CD4-positive, alpha-beta T cell treated with Interleukin-21 for 1 hour (primary cell): ENCODE measurements around the gene THSD8.

Source experiments
- DNase-seq: peaks from one replicate; pipeline ENCODE4 v3.0.0-alpha.2; 2020

Gene THSD8

GRCh38 chr19:12801466-12802266 is at the start of gene THSD8, which contains the start of gene PRDX2:
Gene THSD8, plus strand, starts transcription at chr19:12802069. Its CDS starts 3 bp downstream, at chr19:12802072.
Gene PRDX2, minus strand, starts transcription at chr19:12801800. Its CDS starts 539 bp downstream, at chr19:12801261.
- peak; percentile 83 for DNase-seq

GRCh38 chr19:12754465-12755196 is 47.2 kb upstream of the THSD8 start:
- DNase-seq: no peak

- DNase-seq: no peak
These were observed 45.6 kb upstream of the THSD8 start for GRCh38 chr19:12756150-12756883.

- peak; percentile 64 for DNase-seq
These were observed 44.2 kb upstream of the THSD8 start for GRCh38 chr19:12757544-12758274.

- DNase-seq: no peak
These were observed 42.2 kb upstream of the THSD8 start for GRCh38 chr19:12759686-12760085.

GRCh38 chr19:12763100-12763499 is 38.8 kb upstream of the THSD8 start:
- no peak for DNase-seq

- no peak for DNase-seq
These were observed 37.2 kb upstream of the THSD8 start for GRCh38 chr19:12764698-12765097.

- peak; percentile 84 for DNase-seq
These were observed 35.8 kb upstream of the THSD8 start for GRCh38 chr19:12766051-12766521.

GRCh38 chr19:12767150-12767549 is 34.7 kb upstream of the THSD8 start:
- no peak for DNase-seq

- no peak for DNase-seq
These were observed 34.2 kb upstream of the THSD8 start for GRCh38 chr19:12767666-12768065.

GRCh38 chr19:12769689-12770088 is 32.2 kb upstream of the THSD8 start:
- DNase-seq: peak; percentile 80

GRCh38 chr19:12770922-12771321 is 30.9 kb upstream of the THSD8 start:
- no peak for DNase-seq

- no peak for DNase-seq
These were observed 29.5 kb upstream of the THSD8 start for GRCh38 chr19:12772323-12772722.

- DNase-seq: no peak
These were observed 28.3 kb upstream of the THSD8 start for GRCh38 chr19:12773571-12773970.

GRCh38 chr19:12774588-12775555 is 27.0 kb upstream of the THSD8 start, which contains the start of gene HOOK2:
Gene HOOK2, minus strand, starts transcription at chr19:12775552. Its CDS starts 103 bp downstream, at chr19:12775449.
- peak; percentile 74 for DNase-seq

GRCh38 chr19:12777217-12778016 is 24.5 kb upstream of the THSD8 start:
- peak; percentile 85 for DNase-seq

- peak; percentile 62 for DNase-seq
These were observed 23.6 kb upstream of the THSD8 start for GRCh38 chr19:12778017-12778904.

GRCh38 chr19:12778905-12779161 is 23.0 kb upstream of the THSD8 start:
- no peak for DNase-seq
